Sigmoid colon (tissue), 3 donors: ENCODE data around the gene TIA1.
"Not testable (repeated sequence)": the region's sequence is repeated elsewhere in the genome, so short reads cannot be mapped to it uniquely, and the experiment has no call there.

Experiments used
- POLR2A ChIP-seq, 2 donors: fragments of 450-650 bp; IDR thresholded peaks; one replicate each; pipeline ENCODE4 v1.6.1; 2016; ENCODE audit warnings: antibody characterized with exemption in 2 of 2, mild to moderate bottlenecking in 2 of 2, moderate library complexity in 2 of 2
- TF ChIP-seq, protein P1 (sequence below), 4 experiments: fragments of 450-650 bp in 3 of 4; fragments of 200-600 bp in 1 of 4; IDR thresholded peaks; one replicate each; pipeline ENCODE4 v1.5.1; 2016 to 2019; ENCODE audit warnings: antibody characterized with exemption in 4 of 4, mild to moderate bottlenecking in 3 of 4, moderate library complexity in 2 of 4

DNA sequence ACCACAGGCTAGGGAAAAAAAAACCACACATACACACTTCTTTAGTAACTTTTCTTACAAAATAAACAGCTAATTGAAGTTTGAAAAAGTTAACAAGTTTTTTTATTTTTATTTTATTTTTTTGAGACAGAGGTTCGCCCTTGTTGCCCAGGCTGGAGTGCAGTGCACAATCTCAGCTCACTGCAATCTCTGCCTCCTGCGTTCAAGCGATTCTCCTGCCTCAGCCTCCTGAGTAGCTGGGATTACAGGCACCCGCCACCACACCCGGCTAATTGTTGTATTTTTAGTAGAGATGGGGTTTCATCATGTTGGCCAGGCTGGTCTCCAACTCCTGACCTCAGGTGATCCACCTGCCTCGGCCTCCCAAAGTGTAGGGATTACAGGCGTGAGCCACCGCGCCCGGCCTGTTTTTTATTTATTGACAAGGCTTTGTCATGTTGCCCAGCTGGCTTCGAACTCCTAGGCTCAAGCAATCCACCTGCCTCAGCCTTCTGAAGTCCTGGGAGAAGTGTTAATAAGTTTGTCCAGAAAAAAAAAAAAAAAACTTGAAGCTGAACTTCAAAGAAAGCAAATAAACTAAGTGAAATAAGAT is 78.7 kb downstream of the TIA1 start:
- TF ChIP-seq, protein P1, sequence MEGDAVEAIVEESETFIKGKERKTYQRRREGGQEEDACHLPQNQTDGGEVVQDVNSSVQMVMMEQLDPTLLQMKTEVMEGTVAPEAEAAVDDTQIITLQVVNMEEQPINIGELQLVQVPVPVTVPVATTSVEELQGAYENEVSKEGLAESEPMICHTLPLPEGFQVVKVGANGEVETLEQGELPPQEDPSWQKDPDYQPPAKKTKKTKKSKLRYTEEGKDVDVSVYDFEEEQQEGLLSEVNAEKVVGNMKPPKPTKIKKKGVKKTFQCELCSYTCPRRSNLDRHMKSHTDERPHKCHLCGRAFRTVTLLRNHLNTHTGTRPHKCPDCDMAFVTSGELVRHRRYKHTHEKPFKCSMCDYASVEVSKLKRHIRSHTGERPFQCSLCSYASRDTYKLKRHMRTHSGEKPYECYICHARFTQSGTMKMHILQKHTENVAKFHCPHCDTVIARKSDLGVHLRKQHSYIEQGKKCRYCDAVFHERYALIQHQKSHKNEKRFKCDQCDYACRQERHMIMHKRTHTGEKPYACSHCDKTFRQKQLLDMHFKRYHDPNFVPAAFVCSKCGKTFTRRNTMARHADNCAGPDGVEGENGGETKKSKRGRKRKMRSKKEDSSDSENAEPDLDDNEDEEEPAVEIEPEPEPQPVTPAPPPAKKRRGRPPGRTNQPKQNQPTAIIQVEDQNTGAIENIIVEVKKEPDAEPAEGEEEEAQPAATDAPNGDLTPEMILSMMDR (IDR thresholded peaks at IDR 0.05) = not testable (repeated sequence)
- TF ChIP-seq POLR2A (IDR thresholded peaks at IDR 0.05) = not testable (repeated sequence)
